Iris pigment epithelial cell (primary cell): Measurements from ENCODE around the gene DCN.

Experiments
- DNase-seq: peaks from one replicate; pipeline ENCODE4 v3.0.0-alpha.2; 2011; ENCODE audit warnings: low read depth

Gene DCN

GRCh38 chr12:91138337-91138920, 44.2 kb downstream of the DCN start:
- no peak for DNase-seq

DNA sequence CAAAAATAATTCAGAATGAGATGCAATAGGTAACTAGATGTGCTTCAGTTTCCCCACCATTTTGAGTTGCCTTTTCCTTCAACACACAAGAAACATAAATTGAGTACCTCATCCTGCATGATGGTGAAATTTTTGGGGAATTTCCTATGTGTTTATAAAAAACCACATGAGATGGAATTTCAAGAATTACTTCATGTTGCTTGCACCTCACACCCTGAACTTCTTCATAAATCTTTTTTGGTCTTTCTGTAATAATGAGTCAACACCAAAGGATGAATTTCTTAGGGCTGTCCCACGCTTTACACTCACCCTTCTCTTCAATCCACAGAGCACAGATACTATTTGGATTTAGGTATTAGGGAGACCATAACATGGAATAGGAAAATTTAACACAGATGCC, 48.7 kb downstream of the DCN start:
- DNase-seq: peak; percentile 88

DNA sequence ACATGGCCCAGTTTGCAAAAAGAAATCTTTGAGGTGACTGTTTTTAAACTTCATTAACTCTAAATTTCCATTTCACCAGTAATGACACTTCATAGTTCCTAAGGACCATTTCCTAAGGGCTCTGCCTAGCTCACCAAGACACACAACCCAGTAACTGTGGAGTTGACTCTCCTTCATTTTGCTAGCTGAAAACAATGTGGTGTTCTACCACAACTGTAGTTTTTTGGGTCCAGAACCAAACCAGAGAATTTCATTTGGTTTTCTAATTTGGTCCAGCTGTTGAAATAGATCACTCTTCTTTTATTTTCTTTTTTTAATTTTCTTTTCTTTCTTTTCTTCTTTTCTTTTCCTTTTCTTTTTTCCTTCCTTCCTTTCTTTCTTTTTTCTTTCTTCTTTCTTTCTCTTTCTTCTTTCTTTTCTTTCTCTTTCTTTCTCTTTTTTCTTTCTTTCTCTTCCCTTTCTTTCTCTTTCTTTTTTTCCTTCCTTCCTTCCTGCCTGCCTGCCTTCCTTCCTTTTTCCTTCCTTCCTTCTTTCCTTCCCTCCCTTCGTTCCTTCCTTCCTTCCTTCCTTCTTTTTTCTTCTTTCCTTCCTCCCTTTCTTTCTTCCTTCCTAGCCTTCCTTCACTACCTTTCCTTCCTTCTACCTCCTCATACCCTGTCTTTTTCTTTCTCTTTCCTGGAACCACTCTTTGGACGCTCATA, 52.8 kb downstream of the DCN start:
- DNase-seq: no peak

GRCh38 chr12:91127751-91128150, 54.9 kb downstream of the DCN start:
- peak; percentile 56 for DNase-seq

DNA sequence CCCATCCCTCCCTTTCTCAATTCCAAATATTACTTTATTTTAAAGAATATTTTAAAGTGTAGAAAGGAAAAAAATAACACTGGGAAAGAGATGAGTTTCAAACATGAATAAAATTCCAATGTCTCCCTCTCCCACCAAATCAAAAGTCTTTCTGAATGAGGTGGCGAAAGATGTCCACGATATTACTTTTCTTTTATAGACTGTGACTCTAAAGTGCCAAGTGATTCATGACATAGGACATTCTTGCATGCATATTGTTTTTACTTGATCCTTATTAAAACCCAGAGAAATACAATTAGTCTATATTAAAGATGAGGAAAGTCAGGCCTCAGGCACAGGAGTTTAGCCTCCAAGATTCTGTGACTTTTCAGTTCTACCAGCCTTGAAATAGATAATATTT, 55.3 kb downstream of the DCN start:
- DNase-seq: no peak

GRCh38 chr12:91126516-91126915, 56.1 kb downstream of the DCN start:
- no peak for DNase-seq

- no peak for DNase-seq
These were observed 59.2 kb downstream of the DCN start for GRCh38 chr12:91123236-91123916.

- no peak for DNase-seq
These were observed 61.8 kb downstream of the DCN start for GRCh38 chr12:91120781-91121180.

- no peak for DNase-seq
These were observed 63.5 kb downstream of the DCN start for GRCh38 chr12:91119089-91119488.

GRCh38 chr12:91113621-91114020, 69.0 kb downstream of the DCN start:
- DNase-seq: no peak

DNA sequence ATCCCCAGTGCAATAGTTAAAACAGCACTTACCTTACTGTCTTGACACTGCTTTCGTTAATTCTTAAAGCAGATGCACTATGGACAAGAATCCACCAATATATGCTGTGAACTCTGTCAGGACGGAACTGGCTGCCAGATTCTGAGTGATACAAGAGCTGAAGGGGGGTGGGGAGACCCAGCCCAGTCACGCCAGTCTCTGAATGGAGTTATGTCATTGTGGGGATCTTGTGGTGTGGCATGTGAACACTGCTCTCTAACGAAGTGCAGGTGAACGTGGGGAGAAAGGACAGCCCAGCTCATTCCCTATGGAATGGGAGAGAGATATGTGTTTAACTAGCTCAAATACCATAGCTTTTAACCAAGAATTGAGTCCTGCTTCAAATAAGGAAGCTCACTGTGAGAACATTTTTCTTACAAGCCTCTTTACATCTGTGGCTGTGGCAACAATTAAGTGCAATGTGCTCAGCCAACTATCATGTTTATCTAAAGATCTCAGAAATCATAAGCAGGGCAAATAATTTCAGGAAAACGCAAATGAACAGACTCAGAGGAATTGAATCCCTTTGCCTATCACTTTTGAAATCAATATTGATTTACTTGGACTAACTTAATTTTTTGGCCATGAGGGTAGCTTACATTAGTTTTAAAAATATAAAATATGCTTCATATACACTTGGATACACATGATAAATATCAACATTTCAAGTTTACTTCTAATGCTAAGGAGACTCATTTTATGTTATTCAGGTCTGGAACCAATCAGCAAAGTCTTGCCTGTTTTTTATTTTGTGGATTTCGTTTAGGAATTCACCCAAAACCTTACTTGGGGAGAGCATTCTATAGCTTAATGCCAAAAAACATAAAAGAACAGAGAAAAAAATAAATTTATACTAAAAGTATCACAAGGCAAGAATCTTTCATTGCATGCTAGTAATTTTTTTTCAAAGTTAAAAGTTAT, 71.0 kb downstream of the DCN start, which contains the start of gene LUM:
Gene LUM (minus strand): TSS at position 129 of the 960 bp plus-strand sequence. CDS start 2,515 bp downstream, outside the sequence.
- DNase-seq: peak; percentile 75

- DNase-seq: no peak
These were observed 72.2 kb downstream of the DCN start for GRCh38 chr12:91110311-91110924.

GRCh38 chr12:91109581-91110310, 72.9 kb downstream of the DCN start:
- no peak for DNase-seq

DNA sequence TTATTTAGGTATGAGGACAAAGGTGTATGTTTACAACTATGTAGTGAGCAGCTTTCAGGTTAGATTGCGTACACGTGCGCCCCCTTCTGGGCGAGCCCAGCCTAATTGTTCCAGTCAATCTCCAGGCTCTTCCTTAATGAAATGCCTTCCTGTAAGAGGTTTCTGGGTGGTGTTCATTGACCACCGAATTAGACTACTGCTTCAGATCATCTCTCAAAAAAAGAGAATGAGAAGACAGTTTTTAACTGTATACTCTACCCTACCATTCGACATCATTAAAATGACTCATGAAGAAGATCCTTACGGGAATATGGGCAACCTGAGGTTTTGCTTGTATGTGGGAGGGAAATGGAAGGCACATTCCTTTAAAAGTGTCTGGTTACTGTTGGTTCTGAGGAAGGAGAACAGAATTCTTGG, 73.5 kb downstream of the DCN start:
- DNase-seq: peak; percentile 73

DNA sequence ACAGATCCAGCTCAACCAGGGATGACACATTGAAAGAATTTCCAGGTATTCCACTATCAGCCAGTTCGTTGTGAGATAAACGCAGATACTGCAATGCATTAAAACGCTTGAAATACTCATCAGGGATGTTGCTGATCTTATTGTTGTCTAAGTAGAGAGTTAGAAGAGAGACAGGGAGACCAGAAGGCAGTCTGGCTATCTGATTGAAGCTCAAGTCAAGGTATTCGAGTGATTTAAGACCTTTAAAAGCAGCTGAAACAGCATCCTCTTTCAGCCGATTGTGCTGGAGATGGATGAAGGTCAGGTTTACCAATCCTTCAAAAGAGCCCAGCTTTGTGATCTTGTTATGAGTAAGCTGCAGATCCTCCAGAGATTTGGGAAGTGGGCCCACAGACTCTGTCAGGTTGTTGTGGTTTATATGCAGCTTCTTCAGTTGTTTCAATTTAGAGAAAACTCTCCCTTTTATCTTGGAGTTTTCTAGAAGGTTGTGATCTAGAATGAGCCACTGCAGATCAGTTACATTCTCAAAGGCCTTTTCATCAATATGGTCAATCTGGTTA, 74.3 kb downstream of the DCN start:
- no peak for DNase-seq

GRCh38 chr12:91106283-91106682, 76.3 kb downstream of the DCN start:
- DNase-seq: no peak

- no peak for DNase-seq
These were observed 76.8 kb downstream of the DCN start for GRCh38 chr12:91105807-91106206.

DNA sequence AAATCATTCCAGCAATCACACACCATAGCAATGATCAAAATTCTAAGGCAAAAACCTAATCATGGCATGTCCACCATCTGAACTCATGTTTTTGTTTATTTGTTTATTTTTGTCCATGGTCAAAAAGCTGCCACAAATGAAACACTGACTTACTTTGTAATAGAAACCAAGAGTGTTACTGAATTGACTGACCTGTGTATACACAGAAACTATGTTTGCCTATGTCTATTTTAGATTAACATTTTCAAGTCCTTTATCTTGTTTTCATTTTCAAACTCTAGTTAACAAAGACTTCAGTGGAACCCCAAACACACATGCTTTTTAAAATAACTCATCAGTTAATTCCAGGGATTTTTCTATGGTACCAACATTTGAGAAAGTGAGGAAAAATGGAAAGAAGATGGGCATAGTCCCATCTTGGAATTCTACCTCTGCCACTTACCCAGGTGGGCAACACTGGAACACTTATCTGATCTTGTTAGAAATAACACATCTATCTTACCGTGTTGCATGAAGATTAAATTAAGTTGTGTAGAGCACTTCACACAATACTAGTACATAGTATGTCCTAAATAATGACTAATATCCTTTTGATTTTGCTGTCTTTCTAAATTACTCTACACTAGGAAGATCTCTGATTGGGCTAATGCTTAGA, 77.7 kb downstream of the DCN start:
- DNase-seq: no peak

DNA sequence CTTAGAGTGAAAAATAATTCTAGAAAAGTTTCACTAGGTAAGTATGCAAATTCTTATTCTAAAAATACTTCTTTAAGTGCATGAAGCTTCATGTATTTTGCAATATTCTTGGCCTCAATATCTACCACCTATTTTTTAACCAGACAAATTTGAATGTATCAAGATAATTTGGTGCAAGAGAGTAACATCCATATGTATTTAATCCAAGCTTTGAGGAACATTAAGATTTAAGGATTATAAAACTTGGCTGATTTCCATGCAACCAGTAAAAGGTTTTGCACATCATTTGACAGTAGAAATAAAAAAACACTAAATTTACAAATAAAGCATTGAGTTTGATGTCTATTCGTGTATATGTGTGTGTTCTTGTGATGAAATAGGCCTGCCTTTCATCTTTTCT, 79.0 kb downstream of the DCN start:
- no peak for DNase-seq

DNA sequence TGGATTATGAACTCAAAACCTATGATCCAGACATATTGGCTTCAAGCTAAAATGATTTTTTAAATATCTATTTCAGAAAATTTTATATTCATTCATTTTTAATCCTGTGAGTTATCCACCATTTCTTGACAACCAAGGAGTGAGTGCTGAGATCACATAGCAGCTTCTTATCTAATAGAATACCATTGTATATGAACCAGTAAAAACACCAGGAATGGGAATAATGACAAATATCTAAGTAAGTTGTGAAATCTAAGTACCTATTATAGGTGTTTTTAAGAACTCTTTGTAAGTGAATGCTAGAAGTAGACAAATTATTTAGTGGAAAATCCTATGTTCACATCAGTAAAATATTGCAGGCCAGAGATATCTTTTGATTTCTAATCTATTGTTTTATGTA, 79.5 kb downstream of the DCN start:
- DNase-seq: no peak
